ENCODE measurements around the gene MAML2. TPM values are rescaled to one million over a fixed set of nuclear protein-coding genes. Genes with fewer than 3 reads are reported as not detected.

Gene MAML2
- total RNA-seq, 1 experiment from 2014 or later, result 2.9 TPM

DNA sequence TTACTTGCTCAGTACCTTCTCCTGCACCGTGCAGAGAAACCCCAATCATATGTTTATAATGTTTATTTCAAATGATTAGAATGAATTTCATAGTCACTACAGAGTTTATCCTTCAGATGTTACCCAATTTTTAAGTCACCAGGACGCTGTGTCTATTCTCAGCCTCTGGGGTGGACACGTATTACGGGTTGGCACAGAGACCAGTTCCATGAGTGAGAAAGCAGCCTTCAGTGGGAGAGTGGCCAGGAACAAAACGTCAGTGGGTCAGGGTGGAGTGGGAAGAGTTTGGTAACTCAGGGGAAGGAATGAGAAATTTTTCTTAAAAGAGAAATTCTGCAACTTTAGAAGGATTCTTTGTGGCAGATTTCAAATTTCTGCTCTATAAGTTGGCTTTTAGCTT lies 342.0 kb downstream of the MAML2 start:
- in situ Hi-C loops (cut with HindIII; ENCODE audit: low pct_unique_long_range_greater_than_20kb, low sequenced_read_pairs) (no loop called here), intact Hi-C loops (cut with micrococcal nuclease; ENCODE audit: unreplicated experiment) (no loop called here)
- Histone ChIP-seq H3K4me3 (ENCODE audit: low read depth in 2 of 2, low read length in 2 of 2) (no peak overlapping the region), H3K27ac (ENCODE audit: low read length) (no peak overlapping the region), H3K4me1 (ENCODE audit: control insufficient read depth, insufficient read depth, low read length) (no peaks in the 10 kb centered on the region), H3K27me3 (ENCODE audit: control insufficient read depth, insufficient read depth, low read length) (no peaks in the 10 kb centered on the region), H3K36me3 (ENCODE audit: control insufficient read depth, insufficient read depth, low read length) (no peaks in the 10 kb centered on the region), H3K9me3 (ENCODE audit: control insufficient read depth, insufficient read depth, low read depth, low read length) (no peaks in the 10 kb centered on the region)
- no peak for DNase-seq (ENCODE audit: low read depth, low spot score)
- POLR2A ChIA-PET, result no interaction called here
- no peak for ATAC-seq
- CTCF ChIA-PET, result no interaction called here
- BruUV-seq (replicated peaks), result no TSS peak
- TF ChIP-seq SIN3A (IDR thresholded peaks at IDR 0.05; ENCODE audit: borderline replicate concordance, insufficient read depth, low read depth, low read length) (no peak), POLR2AphosphoS5 (IDR thresholded peaks at IDR 0.05; ENCODE audit: low read depth, low read length) (no peak), TCF7L2 (IDR thresholded peaks at IDR 0.05; ENCODE audit: low read depth, low read length) (no peak)
- TF ChIP-seq, protein P1, sequence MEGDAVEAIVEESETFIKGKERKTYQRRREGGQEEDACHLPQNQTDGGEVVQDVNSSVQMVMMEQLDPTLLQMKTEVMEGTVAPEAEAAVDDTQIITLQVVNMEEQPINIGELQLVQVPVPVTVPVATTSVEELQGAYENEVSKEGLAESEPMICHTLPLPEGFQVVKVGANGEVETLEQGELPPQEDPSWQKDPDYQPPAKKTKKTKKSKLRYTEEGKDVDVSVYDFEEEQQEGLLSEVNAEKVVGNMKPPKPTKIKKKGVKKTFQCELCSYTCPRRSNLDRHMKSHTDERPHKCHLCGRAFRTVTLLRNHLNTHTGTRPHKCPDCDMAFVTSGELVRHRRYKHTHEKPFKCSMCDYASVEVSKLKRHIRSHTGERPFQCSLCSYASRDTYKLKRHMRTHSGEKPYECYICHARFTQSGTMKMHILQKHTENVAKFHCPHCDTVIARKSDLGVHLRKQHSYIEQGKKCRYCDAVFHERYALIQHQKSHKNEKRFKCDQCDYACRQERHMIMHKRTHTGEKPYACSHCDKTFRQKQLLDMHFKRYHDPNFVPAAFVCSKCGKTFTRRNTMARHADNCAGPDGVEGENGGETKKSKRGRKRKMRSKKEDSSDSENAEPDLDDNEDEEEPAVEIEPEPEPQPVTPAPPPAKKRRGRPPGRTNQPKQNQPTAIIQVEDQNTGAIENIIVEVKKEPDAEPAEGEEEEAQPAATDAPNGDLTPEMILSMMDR (IDR thresholded peaks at IDR 0.05), result no peak
- TF ChIP-seq, protein P2, sequence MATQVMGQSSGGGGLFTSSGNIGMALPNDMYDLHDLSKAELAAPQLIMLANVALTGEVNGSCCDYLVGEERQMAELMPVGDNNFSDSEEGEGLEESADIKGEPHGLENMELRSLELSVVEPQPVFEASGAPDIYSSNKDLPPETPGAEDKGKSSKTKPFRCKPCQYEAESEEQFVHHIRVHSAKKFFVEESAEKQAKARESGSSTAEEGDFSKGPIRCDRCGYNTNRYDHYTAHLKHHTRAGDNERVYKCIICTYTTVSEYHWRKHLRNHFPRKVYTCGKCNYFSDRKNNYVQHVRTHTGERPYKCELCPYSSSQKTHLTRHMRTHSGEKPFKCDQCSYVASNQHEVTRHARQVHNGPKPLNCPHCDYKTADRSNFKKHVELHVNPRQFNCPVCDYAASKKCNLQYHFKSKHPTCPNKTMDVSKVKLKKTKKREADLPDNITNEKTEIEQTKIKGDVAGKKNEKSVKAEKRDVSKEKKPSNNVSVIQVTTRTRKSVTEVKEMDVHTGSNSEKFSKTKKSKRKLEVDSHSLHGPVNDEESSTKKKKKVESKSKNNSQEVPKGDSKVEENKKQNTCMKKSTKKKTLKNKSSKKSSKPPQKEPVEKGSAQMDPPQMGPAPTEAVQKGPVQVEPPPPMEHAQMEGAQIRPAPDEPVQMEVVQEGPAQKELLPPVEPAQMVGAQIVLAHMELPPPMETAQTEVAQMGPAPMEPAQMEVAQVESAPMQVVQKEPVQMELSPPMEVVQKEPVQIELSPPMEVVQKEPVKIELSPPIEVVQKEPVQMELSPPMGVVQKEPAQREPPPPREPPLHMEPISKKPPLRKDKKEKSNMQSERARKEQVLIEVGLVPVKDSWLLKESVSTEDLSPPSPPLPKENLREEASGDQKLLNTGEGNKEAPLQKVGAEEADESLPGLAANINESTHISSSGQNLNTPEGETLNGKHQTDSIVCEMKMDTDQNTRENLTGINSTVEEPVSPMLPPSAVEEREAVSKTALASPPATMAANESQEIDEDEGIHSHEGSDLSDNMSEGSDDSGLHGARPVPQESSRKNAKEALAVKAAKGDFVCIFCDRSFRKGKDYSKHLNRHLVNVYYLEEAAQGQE (IDR thresholded peaks at IDR 0.05; ENCODE audit: insufficient read depth in 1 of 2, low read depth in 2 of 2, low read length in 1 of 2), result no peak

DNA sequence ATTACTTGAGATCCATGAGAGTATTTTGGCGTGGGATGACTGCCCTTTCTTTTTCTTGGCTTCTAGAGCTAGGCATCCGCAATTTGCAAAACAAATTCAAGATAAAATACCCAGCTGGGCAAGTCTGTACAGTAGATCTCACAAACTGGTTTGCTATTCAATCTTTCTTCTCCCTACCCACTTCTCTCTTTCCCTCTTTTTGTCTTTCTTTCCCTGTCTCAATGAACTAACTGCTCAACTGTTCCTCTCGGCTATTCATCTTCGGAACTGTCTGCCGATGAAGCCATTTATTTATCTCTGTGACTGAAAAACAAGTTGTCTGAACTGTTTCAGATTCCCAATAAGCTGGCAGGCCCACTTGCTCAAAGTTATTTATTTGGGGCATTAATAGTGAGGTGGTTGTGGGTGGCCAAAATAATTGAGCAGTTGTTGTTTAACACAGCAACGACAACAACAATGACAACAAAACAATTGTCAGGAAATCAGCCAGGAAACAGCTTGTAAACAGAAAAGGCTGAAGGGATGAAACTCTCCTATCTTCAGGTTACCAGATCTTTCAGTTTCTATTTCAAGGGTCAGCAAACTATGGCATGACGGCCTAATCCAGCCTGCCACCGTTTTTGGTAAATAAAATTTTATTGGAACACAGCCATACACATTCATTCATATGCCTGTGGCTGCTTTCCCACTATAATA lies 343.1 kb downstream of the MAML2 start:
- no peak overlapping the region for H3K27ac ChIP-seq (ENCODE audit: low read length)
- H3K4me1 ChIP-seq (ENCODE audit: control insufficient read depth, insufficient read depth, low read length), result no peaks in the 10 kb centered on the region
- H3K4me3 ChIP-seq (ENCODE audit: low read depth in 2 of 2, low read length in 2 of 2), result no peak overlapping the region
- no peaks in the 10 kb centered on the region for H3K9me3 ChIP-seq (ENCODE audit: control insufficient read depth, insufficient read depth, low read depth, low read length)
- BruUV-seq (replicated peaks), result no TSS peak
- ChIA-PET POLR2A (interaction anchor here (0.6 kb wide), 1 partner anchor 204 kb away, joined by 4 read pairs; no protein-coding TSS in a partner anchor), CTCF (interaction anchor here (0.6 to 1.1 kb wide), 3 partner anchors 9 to 394 kb away, joined by 3 to 6 read pairs (median 3); no protein-coding TSS in a partner anchor)
- ATAC-seq (no peak), DNase-seq (ENCODE audit: low read depth, low spot score) (no peak)
- H3K36me3 ChIP-seq (ENCODE audit: control insufficient read depth, insufficient read depth, low read length), result no peaks in the 10 kb centered on the region
- in situ Hi-C loops (cut with HindIII; ENCODE audit: low pct_unique_long_range_greater_than_20kb, low sequenced_read_pairs) (no loop called here), intact Hi-C loops (cut with micrococcal nuclease; ENCODE audit: unreplicated experiment) (no loop called here)
- TF ChIP-seq, protein P2 (IDR thresholded peaks at IDR 0.05; ENCODE audit: insufficient read depth in 1 of 2, low read depth in 2 of 2, low read length in 1 of 2), result no peak
- TF ChIP-seq TCF7L2 (IDR thresholded peaks at IDR 0.05; ENCODE audit: low read depth, low read length), result no peak
- TF ChIP-seq, protein P1 (IDR thresholded peaks at IDR 0.05), result no peak
- no peak for TF ChIP-seq SIN3A (IDR thresholded peaks at IDR 0.05; ENCODE audit: borderline replicate concordance, insufficient read depth, low read depth, low read length)
- no peak for TF ChIP-seq POLR2AphosphoS5 (IDR thresholded peaks at IDR 0.05; ENCODE audit: low read depth, low read length)
- H3K27me3 ChIP-seq (ENCODE audit: control insufficient read depth, insufficient read depth, low read length), result no peaks in the 10 kb centered on the region

Measured in Panc1 (cell line).